Measurements from ENCODE around the gene MMEL1.
A peak's percentile ranks its signal among the peaks of the same experiment; 100 is the strongest.
"Not testable (repeated sequence)": the region's sequence is repeated elsewhere in the genome, so short reads cannot be mapped to it uniquely, and the experiment has no call there.

Gene MMEL1, protein sequence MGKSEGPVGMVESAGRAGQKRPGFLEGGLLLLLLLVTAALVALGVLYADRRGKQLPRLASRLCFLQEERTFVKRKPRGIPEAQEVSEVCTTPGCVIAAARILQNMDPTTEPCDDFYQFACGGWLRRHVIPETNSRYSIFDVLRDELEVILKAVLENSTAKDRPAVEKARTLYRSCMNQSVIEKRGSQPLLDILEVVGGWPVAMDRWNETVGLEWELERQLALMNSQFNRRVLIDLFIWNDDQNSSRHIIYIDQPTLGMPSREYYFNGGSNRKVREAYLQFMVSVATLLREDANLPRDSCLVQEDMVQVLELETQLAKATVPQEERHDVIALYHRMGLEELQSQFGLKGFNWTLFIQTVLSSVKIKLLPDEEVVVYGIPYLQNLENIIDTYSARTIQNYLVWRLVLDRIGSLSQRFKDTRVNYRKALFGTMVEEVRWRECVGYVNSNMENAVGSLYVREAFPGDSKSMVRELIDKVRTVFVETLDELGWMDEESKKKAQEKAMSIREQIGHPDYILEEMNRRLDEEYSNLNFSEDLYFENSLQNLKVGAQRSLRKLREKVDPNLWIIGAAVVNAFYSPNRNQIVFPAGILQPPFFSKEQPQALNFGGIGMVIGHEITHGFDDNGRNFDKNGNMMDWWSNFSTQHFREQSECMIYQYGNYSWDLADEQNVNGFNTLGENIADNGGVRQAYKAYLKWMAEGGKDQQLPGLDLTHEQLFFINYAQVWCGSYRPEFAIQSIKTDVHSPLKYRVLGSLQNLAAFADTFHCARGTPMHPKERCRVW

DNA sequence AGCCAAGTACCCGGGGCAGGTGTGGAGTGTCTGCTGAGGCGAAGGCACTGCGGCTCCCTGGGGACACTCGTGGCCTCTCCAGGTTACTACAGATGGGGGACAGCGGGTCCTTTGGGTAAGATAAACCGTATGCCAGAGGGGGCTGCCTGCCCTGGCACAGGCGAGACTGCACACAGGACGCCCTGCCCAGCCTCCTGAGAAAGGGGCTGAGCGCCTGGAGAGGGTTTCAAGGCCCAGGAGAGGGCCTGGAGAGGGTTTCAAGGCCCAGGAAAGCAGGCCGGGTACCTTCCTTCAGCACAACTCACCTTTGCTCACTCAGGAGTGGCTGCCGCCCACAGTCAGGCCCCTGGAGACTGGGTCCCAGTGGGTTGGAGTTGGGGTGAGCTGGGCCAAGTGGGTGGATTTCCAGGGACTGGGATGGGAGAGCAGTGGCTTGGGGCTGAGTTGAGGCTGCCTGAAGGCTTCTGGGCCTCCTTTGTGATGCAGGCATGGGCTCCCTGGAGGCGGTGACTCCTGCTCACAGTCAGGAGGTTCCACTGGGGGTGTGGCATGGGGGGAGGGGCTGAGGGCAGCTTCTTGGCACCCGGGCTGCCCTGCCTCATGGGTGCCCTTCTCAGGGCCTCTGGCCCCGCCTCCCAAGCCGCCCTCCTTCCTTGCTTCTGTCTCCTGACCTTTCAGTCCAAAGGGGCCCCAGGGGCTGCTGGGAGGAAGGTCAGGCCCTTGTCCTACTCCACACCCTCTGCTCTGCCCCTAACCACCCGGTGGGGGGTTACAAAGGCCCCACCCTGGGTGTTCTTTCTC lies at the start of gene MMEL1:
TSS of gene MMEL1 (minus strand) at position 456 of the 801 bp plus-strand sequence. CDS start 3,532 bp downstream, outside the sequence.
- peak; percentile 46 for DNase-seq

GRCh38 chr1:2676726-2677125 lies 43.9 kb upstream of the MMEL1 start:
- not testable (repeated sequence) for DNase-seq

GRCh38 chr1:2671656-2672055 lies 38.8 kb upstream of the MMEL1 start:
- not testable (repeated sequence) for DNase-seq

DNA sequence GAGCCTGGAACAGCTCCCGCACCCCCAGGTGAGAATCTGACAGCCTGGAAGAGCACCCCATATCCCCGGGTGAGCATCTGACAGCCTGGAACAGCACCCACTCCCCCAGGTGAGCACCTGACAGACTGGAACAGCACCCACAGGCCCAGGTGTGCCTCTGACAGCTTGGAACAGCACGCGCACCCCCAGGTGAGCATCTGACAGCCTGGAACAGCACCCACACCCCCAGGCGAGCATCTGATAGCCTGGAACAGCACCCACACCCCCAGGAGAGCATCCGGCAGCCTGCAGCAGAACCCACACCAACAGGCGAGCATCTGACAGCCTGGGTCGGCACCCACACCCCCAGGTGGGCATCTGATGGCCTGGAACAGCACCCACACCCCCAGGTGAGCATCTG lies 27.0 kb upstream of the MMEL1 start:
- not testable (repeated sequence) for DNase-seq

DNA sequence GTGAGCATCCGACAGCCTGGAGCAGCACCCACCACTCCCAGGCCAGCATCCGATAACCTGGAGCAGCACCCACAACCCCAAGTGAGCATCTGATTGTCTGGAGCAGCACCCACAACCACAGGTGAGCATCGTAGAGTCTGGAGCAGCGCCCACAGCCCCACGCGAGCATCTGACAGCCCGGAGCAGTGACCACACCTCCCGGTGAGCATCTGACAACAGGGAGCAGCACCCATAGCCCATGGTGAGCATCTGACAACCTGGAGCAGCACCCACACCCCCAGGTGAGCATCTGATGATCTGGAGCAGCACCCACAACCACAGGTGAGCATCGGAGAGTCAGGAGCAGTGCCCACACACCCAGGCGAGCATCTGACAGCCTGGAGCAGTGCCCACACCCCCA lies 25.1 kb upstream of the MMEL1 start:
- not testable (repeated sequence) for DNase-seq

DNA sequence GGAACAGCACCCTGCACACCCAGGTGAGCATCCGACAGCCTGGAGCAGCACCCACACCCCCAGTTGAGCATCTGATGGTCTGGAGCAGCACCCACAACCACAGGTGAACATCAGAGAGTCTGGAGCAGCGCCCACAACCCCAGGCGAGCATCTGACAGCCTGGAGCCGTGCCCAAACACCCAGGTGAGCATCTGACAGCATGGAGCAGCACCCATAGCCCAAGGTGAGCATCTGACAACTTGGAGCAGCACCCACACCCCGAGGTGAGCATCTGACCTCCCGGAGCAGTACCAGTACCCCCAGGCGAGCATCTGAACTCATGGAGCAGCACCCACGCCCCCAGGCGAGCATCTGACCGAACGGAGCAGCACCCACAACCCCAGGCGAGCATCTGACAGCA lies 24.3 kb upstream of the MMEL1 start:
- DNase-seq = peak; percentile 54

DNA sequence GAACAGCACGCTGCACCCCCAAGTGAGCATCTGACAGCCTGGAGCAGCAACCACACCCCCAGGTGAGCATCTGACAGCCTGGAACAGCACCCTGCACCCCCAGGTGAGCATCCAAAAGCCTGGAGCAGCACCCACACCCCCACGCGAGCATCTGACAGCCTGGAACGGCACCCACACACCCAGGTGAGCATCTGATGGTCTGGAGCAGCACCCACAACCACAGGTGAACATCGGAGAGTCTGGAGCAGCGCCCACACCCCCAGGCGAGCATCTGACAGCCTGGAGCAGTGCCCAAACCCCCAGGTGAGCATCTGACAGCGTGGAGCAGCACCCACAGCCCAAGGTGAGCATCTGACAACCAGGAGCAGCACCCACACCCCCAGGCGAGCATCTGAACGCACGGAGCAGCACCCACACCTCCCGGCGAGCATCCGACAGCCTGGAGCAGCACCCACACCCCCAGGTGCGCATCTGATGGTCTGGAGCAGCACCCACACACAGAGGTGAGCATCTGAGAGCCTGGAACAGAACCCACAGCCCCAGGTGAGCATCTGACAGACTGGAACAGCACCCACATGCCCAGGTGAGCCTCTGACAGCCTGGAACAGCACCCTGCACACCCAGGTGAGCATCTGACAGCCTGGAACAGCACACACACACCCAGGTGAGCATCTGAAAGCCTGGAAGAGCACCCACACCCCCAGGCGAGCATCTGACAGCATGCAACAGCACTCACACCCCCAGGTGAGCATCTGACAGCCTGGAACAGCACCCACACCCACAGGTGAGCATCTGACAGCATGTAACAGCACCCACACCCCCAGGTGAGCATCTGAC lies 23.0 kb upstream of the MMEL1 start:
- DNase-seq = peak; percentile 65

DNA sequence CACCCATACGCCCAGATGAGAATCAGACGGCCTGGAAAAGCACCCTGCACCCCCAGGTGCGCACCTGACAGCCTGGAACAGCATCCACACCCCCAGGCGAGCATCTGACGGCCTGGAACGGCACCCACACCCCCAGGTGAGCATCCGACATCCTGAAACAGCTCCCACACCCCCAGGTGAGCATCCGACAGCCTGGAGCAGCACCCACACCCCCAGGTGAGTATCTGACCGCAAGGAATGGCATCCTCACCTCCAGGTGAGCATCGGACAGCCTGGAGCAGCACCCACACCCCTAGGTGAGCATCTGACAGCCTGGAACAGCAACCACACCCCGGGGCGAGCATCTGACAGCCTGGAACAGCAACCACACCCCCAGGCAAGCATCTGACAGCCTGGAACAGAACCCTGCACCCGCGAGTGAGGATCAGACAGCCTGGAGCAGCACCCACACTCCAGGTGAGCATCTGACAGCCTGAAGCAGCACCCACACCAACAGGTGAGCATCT lies 21.7 kb upstream of the MMEL1 start:
- DNase-seq = peak; percentile 54

GRCh38 chr1:2653741-2654442 lies 21.1 kb upstream of the MMEL1 start:
- DNase-seq = peak; percentile 51

- not testable (repeated sequence) for DNase-seq
These were observed 20.2 kb upstream of the MMEL1 start for GRCh38 chr1:2652926-2653571.

DNA sequence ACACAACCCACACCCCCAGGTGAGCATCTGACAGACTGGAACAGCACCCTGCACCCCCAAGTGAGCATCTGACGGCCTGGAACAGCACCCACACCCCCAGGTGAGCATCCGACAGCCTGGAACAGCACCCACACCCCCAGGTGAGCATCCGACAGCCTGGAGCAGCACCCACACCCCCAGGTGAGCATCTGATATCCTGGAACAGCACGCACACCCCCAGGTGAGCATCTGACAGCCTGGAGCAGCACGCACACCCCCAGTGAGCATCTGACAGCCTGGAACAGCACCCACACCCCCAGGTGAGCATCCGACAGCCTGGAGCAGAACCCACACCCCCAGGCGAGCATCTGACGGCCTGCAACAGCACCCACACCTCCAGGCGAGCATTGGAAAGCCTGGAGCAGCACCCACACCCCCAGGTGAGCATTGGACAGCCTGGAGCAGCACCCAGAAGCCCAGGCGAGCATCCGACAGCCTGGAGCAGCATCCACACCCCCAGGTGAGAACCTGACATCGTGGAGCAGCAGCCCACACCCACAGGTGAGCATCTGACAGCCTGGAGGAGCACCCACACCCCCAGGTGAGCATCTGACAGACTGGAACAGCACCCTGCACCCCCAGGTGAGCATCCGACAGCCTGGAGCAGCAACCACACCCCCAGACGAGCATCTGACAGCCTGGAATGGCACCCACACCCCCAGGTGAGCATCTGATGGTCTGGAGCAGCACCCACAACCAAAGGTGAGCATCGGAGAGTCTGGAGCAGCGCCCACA lies 19.5 kb upstream of the MMEL1 start:
- DNase-seq = not testable (repeated sequence)

DNA sequence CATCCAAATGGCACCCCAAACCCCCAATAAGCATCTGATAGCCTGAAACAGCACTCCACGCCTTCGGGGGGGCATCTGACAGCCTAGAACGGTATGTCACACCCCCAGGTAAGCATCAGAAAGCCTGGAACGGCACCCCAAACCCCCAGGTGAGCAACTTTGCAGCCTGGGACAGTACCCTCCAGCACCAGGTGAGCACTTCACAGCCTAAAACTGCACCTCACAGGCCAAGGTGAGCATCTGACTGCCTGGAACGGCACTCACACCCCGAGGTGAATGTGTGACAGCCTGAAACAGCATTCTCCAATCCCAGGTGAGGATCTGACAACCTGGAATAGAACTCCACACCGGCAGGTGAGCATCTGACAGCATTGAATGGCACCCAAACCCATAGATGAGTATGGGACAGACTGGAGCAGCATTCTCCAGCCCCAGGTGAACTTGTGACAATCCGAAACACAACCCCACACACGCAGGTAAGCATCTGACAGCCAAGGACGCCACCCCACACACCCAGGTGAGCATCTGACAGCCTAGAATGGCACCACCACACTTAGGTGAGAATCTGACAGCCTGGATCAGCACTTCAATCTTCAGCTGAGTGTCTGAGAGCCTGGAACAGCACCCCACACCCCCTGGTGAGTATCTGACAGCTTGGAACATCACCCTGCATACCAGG lies 18.3 kb upstream of the MMEL1 start:
- no peak for DNase-seq

- no peak for DNase-seq
These were observed 14.0 kb upstream of the MMEL1 start for GRCh38 chr1:2646837-2647236.

DNA sequence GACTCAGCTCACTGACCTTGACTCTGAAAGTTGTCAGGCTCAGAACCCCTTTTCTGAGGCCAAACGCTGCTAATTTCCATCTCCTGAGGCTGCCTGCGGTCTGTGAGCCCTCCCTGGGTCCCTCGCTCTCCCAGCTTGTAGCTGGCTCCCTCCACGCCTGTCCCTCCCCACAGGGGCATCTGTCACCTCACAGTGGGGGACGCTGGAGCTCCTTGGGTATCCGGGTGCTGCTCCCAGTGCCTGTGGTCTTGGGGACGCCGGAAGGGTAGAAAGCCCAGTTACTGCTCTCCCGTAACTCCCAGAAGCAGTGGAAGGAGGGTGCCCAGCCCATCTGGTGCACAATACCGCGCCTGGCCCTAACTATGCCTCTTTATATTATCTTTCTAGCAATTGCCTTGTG lies 13.0 kb upstream of the MMEL1 start:
- no peak for DNase-seq

- DNase-seq = no peak
These were observed 12.3 kb upstream of the MMEL1 start for GRCh38 chr1:2645143-2645542.

DNA sequence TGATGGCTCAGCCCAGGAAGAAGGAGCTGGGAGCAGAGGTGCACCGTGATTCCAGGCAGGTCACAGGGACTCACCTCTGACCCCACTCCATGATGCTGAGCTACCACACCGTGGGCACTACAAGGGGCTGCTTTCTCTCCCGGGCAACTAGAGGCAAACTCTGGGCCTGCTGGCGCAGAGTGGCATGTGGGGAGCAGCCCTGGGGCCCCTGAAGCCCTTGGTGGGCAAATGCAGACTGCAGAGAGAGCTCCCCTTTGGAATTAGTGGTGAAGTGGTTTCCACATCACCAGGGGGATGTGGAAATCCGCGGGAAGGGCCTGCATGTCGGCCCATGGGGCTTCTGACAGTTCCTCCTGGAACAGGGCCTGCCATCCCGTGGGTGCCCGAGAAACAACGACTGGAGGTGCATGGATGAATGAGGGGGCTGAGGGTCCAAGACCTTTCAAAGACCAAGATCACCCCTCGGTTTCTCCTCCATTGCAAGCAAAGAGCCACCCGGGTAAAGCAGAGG lies 11.8 kb upstream of the MMEL1 start:
- DNase-seq = no peak

DNA sequence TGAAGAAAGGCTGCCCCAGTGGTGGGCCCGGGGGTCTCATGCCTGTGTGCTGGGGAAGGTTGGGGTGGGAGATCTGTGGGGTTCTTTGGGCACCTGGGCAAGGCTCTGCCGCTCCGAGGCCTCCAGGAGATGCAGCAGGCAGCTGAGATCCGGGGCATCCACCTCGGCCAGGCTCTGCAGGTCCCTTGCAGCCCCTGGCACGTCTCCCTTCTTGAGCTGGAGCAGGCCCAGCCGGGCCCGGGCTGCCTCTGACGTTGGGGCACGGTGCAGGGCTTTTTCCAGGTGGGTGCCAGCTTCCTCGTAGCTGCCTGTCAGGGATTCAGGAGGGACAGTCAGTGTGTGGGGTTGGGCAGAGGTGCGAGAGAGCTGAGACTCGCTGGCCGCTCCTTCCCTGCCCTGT lies 11.4 kb upstream of the MMEL1 start:
- DNase-seq = no peak

GRCh38 chr1:2643414-2644077 lies 10.7 kb upstream of the MMEL1 start:
- DNase-seq = no peak

Measured in islet precursor cell (in vitro differentiated cells).